Fibroblast of skin of abdomen (primary cell): ENCODE results near the gene STARD3.

Experiments
- DNase-seq: peaks from one replicate; pipeline ENCODE4 v3.0.0-alpha.2; 2013

Gene STARD3

DNA sequence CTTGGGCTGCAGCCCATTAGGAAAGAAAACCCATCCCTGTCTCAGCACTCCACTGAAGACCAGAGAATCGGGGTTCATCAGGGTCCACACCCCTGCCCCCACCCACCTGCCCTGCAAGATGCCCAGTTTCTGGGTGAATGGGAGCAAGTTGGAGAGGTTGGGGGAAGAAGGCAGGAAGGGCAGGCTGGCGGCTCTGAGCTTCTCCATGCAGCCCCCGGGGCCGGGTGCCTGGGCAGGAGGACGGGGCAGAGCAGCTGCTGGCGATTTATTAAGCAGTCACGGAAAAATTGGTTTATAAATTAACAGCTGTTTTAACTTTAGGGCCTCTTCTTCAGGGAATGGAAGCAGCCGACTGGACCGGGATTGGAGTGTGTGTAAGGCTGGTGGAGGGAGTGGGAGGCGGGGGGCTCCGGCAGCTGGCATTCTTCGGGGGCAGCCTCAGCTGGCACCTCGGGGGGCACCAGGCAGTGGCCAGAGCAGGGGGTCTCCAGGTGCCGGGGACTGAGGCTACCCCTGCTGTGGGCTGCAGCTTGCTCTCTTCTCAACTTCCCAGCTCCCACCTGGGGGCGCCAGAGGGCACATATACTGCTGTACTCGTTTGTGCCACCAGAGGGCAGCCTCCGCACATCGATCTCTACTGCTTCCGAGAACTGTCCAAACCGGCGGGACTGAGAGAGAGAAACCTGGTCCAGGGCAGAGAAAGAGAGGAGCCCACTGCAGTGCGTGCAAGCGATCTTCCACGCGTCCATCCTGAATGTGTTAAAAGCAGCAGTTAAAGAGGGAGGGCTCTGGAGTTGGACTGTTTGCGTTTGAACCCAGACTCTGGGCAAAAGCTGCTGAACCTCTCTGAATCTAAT is 15.2 kb upstream of the STARD3 start:
- peak; percentile 69 for DNase-seq

- DNase-seq = no peak
Observed at GRCh38 chr17:39622380-39623006, 14.5 kb upstream of the STARD3 start.

GRCh38 chr17:39623356-39623950 is 13.5 kb upstream of the STARD3 start:
- DNase-seq = peak; percentile 43

DNA sequence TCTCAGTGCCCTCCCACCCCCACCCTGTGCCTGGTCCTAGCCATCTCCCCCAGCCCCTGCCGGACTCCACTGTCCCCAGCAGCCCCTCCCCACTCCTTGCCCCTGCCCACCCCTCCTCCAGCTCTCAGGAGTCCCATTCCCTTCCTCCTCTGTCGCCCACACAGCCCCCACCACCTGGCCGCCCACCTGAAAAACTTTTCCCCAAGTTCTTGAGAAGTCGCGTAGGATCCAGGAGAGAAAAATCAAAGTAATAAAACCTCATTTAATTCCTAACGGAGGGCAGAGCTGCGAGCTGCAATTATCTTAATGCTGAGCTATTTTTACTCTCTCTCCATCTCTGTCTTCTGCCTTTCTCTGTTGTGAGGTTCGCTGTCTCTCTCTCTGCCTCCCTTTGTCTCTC is 12.6 kb upstream of the STARD3 start:
- DNase-seq = no peak

GRCh38 chr17:39625198-39625785 is 11.7 kb upstream of the STARD3 start:
- no peak for DNase-seq

GRCh38 chr17:39626171-39627046 is 10.5 kb upstream of the STARD3 start, which contains the start of gene PPP1R1B:
TSS of gene PPP1R1B (plus strand) at chr17:39626952. CDS start at chr17:39627393, 441 bp downstream.
- no peak for DNase-seq

DNA sequence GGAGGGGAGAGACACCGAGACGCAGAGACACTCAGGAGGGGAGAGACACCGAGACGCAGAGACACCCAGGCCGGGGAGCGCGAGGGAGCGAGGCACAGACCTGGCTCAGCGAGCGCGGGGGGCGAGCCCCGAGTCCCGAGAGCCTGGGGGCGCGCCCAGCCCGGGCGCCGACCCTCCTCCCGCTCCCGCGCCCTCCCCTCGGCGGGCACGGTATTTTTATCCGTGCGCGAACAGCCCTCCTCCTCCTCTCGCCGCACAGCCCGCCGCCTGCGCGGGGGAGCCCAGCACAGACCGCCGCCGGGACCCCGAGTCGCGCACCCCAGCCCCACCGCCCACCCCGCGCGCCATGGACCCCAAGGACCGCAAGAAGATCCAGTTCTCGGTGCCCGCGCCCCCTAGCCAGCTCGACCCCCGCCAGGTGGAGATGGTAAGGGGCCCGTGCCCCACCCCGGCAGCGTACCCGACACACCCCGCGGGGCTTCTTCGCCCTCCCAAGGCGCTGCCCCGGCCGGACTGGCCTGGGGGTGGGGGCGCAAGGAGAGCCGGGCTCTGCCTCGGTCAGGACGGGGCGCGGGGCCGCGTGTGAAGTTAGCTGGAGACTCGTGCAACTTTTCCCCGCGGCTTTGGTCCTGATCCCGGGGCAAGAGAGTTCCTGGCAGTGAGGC is 9.8 kb upstream of the STARD3 start:
- no peak for DNase-seq

DNA sequence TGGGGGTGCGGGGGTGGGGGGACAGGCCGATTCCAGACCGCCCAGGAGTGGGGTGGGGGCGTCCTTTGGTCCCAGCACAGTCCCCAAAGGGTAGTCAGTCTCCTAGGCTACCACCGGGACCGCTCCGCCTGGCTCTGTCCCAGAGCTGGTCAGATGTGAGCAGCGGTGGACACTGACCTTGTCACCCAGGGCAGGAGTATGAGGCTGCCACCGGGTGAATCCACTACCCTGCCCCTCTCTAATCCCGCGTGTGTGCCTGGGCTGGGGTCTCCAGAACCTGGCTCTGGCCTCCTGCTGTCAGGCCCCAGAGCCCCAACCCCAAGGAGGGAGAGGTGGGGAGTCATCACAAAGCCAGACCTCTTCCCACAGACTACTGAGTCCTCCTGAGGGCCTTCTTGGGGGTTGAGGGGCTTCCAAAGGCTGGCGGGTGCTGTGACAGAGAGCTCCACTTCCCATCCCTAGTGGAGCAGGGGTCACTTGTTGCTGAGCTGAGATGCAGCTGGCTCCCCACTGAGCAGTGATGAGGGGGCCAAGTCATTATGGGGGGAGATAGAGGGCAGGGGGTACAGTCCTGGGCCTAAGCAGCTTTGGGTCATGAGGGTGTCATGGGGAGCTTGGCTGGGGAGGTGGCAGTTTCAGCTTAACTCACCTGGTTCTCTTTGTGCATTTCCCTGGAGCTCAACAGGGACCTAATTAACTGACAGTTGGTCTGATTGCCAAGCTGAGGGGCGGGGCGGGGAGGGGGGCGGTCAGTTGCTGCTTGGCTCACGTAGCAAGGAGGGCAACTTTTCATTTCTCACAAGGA is 9.0 kb upstream of the STARD3 start:
- DNase-seq = no peak

DNA sequence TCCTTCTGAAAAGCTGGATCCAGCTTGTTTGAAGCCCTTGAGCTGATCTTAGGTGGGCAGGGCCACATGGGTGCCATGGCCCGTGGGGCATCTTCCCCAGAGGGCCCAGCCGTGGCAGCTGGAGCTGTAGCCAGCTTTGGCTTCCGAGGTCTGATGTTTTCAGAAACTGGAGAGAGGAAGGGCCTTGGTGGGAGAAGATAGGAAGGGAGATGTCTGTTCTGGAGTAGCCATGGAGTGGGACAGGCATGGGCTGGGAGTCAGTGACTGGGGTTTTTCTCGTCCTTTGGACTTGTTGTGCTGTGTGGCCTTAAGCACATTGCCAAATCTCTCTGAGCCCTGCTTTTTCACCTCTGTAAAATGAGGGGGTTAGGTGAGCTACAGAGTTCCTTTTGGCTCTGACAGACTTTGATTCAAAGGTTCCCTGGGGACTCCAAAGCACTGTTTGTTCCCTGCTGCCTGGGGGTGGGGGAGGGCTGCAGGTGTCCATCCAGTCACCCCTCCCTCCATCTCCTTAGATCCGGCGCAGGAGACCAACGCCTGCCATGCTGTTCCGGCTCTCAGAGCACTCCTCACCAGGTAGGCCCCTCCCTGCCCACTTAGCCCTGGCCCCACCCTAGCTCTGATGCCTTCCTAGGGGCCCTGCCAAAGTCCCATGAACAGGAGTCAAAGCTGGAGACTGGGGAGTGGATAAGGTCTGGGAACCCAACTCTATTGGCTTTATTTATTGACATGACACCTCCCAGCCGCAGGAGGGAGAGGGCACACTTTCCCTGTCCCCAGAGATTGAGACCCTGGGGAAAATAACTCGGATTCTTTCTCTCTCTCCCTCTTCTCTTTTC is 8.1 kb upstream of the STARD3 start:
- DNase-seq = no peak

DNA sequence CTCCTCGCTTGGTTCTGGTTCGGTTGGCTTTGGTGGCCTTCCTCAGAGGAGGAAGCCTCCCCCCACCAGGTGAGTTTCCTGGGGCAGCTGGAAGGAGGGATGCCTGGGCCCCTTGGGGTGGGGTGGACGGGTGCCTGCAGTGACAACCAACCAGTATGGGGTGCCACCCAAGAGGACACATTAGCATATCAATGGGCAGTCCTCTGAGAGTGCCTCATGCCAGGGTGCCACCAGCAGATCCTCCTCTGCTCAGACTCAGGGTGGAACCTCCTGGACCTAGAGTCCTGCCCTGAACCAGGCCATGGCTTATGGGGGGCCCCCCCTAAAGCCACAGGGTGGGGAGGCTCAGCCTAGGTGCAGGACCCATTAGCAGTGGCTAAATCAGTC is 7.5 kb upstream of the STARD3 start:
- no peak for DNase-seq

GRCh38 chr17:39629898-39630297 is 7.0 kb upstream of the STARD3 start:
- no peak for DNase-seq

DNA sequence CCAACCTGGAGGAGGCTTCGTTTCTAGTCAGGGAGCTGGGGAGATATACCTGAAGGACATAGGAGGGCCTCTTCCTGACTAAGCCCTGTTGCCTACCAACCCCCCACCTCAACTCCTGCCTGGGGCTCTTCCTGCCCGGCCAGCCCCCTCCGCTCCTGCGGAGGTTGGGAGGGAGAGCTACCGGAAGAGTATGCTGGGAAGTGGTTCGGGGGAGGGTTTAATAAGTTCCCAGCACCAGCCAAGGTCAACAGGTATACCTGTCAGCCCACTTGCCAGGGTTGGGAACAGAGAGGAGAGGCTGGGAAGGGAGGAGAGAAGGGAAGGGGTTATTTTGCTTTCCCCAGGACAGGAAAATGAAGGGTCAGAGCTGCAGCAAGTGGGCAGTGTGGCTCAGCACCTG is 5.5 kb upstream of the STARD3 start:
- DNase-seq = no peak

GRCh38 chr17:39632153-39632941 is 4.6 kb upstream of the STARD3 start:
- no peak for DNase-seq

- DNase-seq = no peak
Observed at GRCh38 chr17:39633570-39634183, 3.3 kb upstream of the STARD3 start.

DNA sequence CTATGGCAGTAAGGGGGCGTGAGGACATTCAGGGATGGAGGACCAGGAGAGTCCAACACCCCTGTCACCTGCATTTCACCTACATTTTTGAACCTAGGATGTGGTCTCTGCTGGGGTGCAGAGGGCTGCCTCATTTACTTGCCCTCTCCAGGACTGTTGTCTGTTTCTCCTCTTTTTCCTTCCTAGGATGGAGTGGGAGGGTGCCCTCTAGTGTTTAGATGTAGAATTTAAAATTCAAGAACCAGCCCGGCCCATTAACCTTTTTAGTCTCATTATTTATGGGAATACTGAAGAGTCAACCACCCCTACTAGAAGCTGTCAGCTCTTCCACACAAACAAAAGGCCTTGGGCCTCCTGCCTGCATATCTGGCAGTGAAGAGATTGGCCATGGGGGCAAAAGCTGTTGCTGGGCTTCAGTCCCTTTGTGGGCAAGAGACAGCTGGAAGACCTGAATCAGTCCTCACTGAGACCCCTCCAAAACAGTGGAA is 2.5 kb upstream of the STARD3 start:
- peak; percentile 32 for DNase-seq

GRCh38 chr17:39635614-39636176 is 1.2 kb upstream of the STARD3 start:
- no peak for DNase-seq

GRCh38 chr17:39636587-39636926 is 387 bp upstream of the STARD3 start:
- DNase-seq = no peak

DNA sequence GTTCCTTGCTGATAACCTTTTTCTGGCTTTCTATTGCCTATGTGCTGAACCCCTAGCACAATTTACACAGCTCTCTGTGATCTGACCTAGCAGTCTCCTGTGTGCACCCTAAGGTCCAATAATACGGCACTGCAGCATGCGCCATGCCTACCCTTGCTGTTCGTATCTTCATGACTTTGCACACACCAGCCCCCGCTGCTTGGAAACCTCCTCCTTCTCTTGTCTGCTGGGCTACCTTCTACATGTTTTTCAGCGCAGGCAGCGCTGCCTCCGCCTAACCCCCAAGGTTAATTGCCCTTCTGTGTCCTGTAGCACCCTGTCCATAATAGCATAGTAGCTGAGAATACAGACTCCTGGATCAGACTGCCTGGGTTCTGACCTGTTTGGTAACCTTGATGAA is 1.4 kb downstream of the STARD3 start:
- no peak for DNase-seq
